NB4 (cell line): ENCODE results near the gene SYT13.

Experiments used
- DNase-seq: peaks from one replicate; pipeline ENCODE4 v3.0.0; 2010; ENCODE audit warnings: low read depth
- H3K4me3 ChIP-seq: one replicate; pipeline ENCODE4 v1.5.1; 2011; ENCODE audit warnings: mild to moderate bottlenecking, low read depth, low read length, moderate library complexity
- CTCF ChIP-seq: IDR thresholded peaks from one replicate; pipeline ENCODE4 v1.5.1; 2012; ENCODE audit warnings: low read depth, low read length
- MAX ChIP-seq: IDR thresholded peaks from 2 replicates; pipeline ENCODE4 v1.6.1; 2011; ENCODE audit warnings: low read depth, low read length
- MYC ChIP-seq: IDR thresholded peaks from 2 replicates; pipeline ENCODE4 v1.6.1; 2011; ENCODE audit warnings: low read depth, low read length
- POLR2A ChIP-seq: IDR thresholded peaks from 2 replicates; pipeline ENCODE4 v1.6.1; 2011; ENCODE audit warnings: mild to moderate bottlenecking; ENCODE audit not compliant: insufficient read length; ENCODE audit errors: extremely low read depth

The SYT13 gene

GRCh38 chr11:45223496-45223895 lies 62.6 kb downstream of the SYT13 start:
- DNase-seq = no peak
- H3K4me3 ChIP-seq = no peak overlapping the region
- TF ChIP-seq MYC = no peak
- no peak for TF ChIP-seq POLR2A
- TF ChIP-seq CTCF = no peak
- TF ChIP-seq MAX = no peak

- H3K4me3 ChIP-seq = no peak overlapping the region
- DNase-seq = no peak
- no peak for TF ChIP-seq CTCF
- no peak for TF ChIP-seq POLR2A
- TF ChIP-seq MAX = no peak
- TF ChIP-seq MYC = no peak
Observed at GRCh38 chr11:45219411-45219810, 66.7 kb downstream of the SYT13 start.

GRCh38 chr11:45218705-45219104 lies 67.4 kb downstream of the SYT13 start:
- no peak for TF ChIP-seq MYC
- no peak for TF ChIP-seq POLR2A
- TF ChIP-seq MAX = no peak
- no peak for TF ChIP-seq CTCF
- no peak overlapping the region for H3K4me3 ChIP-seq
- no peak for DNase-seq

- H3K4me3 ChIP-seq = no peak overlapping the region
- no peak for DNase-seq
- TF ChIP-seq POLR2A = no peak
- no peak for TF ChIP-seq CTCF
- no peak for TF ChIP-seq MYC
- no peak for TF ChIP-seq MAX
Observed at GRCh38 chr11:45217991-45218390, 68.2 kb downstream of the SYT13 start.

GRCh38 chr11:45216901-45217300 lies 69.2 kb downstream of the SYT13 start:
- no peak overlapping the region for H3K4me3 ChIP-seq
- no peak for DNase-seq
- TF ChIP-seq MAX (no peak), MYC (no peak), POLR2A (no peak), CTCF (no peak)

GRCh38 chr11:45216031-45216430 lies 70.1 kb downstream of the SYT13 start:
- DNase-seq = no peak
- TF ChIP-seq MYC (no peak), MAX (no peak), CTCF (no peak), POLR2A (no peak)
- H3K4me3 ChIP-seq = no peak overlapping the region
